HG03558 (cell line): ENCODE data around the gene DNAJB2.

Source experiments
- ATAC-seq: cut with Tn5 transposase; IDR thresholded peaks from one replicate; pipeline ENCODE4 v1.9.1; 2021; ENCODE audit warnings: moderate number of reproducible peaks; ENCODE audit not compliant: unreplicated experiment; ENCODE audit errors: extremely low read depth

DNAJB2 gene

DNA sequence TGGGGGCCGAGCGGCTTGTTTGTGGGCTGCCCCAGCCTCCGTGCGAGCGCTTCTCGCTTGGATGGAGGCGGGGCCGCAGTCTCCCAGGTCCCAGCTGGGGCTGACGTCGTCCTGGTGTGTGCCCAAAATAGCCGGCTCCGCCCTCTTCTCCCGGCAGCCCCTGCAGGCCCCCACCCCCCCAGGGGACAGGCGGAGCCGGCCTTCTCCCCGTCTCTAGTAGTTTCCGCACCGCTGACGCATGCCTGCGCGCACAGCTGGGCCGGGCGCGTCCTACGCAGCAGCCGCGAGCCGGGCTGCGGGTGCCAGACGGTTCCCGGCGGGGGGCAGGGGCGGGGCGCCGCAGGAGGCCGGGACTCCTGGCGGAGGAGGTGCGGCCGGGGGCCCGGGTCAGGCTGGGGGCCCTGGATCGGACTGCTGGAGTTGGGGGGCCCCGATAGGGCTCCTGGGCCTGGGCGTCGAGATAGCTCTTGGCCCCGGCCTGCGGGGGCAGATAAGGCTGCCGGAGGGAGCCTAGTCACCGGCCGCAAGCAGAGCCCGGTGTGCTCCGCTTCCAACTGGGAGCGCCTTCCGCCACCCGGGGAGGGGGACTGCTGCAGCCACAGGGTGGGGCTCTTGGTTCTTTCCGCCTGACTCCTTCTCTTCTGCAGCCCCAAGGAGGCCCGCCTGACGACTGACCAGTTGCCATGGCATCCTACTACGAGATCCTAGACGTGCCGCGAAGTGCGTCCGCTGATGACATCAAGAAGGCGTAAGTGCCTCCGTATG, at the start of gene DNAJB2:
Gene DNAJB2, plus strand, starts transcription at position 216 of the 765 bp plus-strand sequence. Its CDS starts 468 bp downstream, at position 684.
- ATAC-seq: peak; percentile 77

DNA sequence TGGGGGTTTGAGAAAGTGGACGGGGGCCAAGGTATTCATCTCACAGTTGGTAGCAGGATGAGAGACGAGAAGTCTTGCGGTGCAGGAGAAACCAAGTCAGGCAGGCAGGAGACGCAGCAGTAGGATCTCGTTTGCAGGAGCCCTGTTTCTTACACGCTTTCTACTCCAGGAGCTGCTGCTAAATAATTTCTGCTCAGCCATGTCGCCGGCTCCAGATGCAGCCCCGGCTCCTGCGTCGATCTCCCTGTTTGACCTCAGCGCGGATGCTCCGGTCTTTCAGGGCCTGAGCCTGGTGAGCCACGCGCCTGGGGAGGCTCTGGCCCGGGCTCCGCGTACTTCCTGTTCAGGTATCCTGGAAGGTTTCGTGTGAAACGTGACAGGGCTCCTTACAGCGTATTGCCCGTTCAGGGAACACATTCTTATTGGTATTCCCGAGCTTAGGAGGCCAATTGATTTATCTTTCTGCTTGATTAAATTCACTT, 49.1 kb upstream of the DNAJB2 start:
- no peak for ATAC-seq

- ATAC-seq: no peak
Measured at GRCh38 chr2:219234331-219234730, 44.8 kb upstream of the DNAJB2 start.

GRCh38 chr2:219243291-219243761, 35.8 kb upstream of the DNAJB2 start:
- no peak for ATAC-seq

DNA sequence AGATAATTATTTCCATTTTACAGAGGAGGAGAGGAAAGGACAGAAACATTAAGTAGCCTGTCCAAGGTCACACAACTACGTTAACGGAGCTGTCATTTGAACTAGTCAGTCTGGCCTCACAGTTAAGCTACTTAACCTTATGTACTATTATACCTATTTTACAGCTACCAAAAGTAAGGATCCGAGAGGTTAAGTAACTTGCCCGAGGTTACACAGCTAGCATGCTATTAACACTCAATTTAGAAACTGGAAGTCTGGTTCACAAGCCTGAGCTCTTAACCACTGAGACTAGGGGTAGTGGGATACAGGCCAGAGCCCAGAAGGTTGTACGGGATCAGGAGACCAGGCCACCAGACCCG, 34.4 kb upstream of the DNAJB2 start:
- no peak for ATAC-seq

DNA sequence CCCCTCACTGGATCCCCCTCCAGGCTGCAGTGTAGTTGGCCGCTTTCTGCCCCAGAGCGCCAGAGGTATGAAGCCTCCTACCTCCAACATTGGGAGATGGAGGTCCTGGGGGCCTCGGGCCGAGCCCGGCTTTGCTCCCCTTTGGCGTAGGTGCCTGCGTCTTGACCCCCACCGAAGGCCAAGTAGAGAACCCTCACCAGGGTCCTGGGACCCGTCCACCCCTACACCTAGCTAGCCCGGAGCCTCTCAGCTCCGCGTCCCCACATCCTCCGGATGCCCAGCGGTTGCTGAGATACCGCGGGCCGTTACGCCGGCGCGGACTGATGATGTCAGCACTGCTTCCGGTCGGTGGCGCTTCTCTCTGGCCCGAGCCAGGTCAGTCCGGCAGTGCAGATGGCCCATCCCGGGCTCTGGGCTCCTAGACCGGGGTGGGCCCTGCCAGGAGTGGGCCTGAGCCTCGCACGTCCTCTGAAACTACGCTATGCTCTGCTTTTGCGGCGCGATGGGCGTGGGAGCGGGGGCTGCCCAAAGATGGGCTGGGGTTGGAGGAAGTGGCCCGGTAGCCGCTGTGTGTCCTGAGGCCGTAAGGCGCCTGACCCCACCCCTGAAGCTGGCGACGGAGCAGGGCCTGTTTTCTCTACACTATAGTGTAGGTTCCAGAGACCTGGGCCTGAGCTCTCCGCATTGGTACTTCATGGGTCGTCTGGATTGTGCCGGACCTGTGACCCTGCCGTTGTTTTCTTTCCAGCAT, 33.8 kb upstream of the DNAJB2 start, which contains the start of the genes GLB1L and STK16:
Gene GLB1L, minus strand, starts transcription at position 297 of the 751 bp plus-strand sequence. CDS start 1,871 bp downstream, outside the sequence.
Gene STK16, plus strand, starts transcription at position 332 of the 751 bp plus-strand sequence. CDS start 521 bp downstream, outside the sequence.
- ATAC-seq: peak; percentile 41

GRCh38 chr2:219245899-219246230, 33.3 kb upstream of the DNAJB2 start:
- no peak for ATAC-seq

DNA sequence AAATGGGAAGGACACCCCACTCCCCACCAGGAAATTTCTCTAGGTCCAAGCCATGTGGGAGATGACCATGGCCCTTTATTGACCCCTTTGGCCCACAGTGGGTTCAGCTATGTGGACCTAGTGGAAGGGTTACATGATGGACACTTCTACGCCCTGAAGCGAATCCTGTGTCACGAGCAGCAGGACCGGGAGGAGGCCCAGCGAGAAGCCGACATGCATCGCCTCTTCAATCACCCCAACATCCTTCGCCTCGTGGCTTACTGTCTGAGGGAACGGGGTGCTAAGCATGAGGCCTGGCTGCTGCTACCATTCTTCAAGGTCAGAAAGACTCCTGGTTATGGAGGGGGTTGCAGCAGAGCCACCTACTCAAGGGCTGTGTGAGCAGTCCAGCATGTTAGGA, 32.6 kb upstream of the DNAJB2 start:
- ATAC-seq: no peak

DNA sequence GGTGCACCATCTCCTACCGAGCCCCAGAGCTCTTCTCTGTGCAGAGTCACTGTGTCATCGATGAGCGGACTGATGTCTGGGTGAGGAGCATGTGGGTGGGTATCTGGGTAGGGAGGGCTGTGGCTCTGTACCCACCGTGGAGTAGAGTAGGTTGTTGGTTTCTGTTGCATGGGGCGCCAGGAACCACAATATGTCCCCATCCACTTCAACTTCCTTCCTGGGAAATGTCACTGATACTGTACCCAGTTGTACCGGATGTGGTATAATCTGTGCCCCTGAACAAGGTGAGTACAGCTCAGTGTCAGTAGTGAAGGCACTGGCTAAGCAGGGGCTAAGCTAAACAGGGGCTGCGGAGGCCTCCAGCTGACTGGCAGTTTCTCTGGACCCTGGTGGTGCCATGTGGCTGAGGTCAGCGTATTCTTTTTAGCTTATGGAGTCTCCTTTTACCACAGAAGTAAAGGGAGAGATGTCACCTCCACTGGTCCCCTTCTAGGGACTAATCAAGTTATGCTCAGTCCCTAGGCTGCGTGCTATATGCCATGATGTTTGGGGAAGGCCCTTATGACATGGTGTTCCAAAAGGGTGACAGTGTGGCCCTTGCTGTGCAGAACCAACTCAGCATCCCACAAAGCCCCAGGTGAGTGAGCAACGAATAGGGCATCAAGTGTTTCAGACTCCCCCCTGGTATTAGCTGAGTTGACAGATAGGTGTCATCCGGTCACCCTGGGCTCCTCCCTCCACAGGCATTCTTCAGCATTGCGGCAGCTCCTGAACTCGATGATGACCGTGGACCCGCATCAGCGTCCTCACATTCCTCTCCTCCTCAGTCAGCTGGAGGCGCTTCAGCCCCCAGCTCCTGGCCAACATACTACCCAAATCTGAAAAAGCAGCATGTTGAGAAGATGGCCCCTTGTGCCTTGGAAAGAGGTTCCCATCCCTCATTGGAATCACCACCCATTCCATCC, 31.2 kb upstream of the DNAJB2 start:
- ATAC-seq: no peak

DNA sequence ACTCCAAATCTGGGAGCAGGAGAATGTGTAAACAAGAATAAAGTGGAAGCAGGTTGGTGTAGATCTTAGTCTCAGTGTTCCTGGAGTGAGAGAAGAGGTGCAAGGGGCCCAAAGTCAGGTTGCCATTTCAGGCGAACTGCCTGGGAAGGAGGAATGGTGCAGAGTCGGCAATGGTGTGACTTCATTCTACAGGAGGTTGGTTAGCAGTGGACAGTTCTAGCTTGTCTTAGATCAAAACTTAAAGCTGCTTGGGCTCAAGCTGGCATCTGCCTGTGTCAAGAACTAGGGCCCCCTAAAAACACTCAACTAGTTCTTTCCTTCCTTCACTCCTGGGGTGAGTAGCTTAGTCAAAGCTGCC, 30.3 kb upstream of the DNAJB2 start:
- no peak for ATAC-seq

GRCh38 chr2:219249203-219249980, 29.8 kb upstream of the DNAJB2 start:
- ATAC-seq: peak; percentile 30

- no peak for ATAC-seq
Measured at GRCh38 chr2:219250049-219250781, 29.0 kb upstream of the DNAJB2 start.

DNA sequence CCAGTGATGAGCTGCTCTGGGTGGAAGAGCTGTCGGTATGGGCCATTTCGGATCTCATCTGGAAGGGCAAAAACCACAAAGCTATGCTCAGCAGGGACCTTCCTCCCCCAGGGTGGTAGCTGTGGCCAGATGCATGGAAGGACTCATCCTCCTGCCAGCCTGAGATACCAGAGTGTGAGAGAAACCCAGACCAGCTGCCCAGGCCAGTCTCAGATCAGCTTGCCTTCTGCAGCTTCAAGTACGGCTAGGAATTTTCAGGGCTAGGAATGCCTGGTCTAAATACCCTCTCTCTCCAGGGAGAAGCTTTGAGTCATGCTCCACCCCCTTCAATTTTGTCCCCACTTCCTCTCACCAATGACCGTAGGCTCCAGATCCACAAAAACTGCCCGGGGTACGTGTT, 27.5 kb upstream of the DNAJB2 start:
- no peak for ATAC-seq

- no peak for ATAC-seq
Measured at GRCh38 chr2:219252084-219252483, 27.1 kb upstream of the DNAJB2 start.

DNA sequence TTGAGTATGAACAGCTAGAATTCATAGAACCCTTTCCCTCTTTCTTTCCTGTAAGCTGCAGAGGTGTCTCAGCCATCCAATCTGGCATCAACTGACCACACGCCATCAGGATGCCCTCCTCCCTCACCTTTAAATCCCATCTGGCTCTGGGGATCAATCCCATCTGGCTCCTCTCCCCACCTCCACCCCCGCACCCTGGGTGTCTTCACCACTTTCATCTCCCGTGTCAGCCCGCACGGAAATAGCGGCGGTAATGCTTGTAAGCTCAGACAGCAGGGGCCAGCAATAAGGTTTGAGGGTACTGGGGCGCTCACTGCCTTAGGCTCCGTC, 26.6 kb upstream of the DNAJB2 start:
- no peak for ATAC-seq

DNA sequence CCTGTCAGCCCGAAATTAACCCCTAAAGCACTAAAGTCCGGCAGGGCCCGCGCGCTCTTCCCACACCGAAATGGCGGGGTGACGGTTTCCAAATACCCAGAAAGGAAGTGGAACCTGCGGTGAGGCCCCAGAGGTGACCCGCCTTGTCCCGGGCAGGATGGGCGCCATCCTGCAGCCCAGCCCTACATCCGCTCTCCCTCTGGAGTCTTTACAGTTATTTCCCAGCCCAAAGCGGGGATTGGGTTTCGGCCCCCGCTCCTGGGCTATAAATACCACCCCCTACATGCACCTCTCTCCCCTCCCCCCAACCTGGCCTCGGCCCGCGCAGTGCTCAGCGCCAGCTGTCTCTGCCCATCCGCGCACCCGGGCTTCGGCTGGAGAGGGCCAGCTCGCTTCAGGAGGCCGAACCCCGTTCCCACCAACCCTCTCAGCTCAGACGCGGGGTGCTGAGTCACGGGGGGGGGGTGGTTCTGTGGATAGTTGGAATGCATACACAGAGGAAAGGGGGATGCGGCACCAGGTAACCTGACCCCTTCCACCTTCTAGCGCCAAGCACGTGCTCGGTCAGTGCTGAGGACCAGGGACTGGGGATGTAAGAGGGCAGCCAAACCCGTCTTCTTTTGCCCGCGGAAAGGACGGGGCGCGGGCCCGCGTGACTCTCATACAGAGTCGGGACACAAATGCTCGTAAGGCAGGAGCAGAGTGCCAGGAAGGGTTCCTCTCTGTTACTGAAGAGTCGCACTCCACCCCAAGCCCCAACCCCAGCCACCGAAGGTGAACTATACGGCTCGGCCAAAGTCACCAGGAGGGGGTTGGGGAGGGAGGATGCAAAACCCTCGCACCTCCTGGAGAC, 26.0 kb upstream of the DNAJB2 start, which contains the start of gene TUBA4B:
Gene TUBA4B, plus strand, starts transcription at position 344 of the 853 bp plus-strand sequence. Its CDS starts 165 bp downstream, at position 509.
- no peak for ATAC-seq

DNA sequence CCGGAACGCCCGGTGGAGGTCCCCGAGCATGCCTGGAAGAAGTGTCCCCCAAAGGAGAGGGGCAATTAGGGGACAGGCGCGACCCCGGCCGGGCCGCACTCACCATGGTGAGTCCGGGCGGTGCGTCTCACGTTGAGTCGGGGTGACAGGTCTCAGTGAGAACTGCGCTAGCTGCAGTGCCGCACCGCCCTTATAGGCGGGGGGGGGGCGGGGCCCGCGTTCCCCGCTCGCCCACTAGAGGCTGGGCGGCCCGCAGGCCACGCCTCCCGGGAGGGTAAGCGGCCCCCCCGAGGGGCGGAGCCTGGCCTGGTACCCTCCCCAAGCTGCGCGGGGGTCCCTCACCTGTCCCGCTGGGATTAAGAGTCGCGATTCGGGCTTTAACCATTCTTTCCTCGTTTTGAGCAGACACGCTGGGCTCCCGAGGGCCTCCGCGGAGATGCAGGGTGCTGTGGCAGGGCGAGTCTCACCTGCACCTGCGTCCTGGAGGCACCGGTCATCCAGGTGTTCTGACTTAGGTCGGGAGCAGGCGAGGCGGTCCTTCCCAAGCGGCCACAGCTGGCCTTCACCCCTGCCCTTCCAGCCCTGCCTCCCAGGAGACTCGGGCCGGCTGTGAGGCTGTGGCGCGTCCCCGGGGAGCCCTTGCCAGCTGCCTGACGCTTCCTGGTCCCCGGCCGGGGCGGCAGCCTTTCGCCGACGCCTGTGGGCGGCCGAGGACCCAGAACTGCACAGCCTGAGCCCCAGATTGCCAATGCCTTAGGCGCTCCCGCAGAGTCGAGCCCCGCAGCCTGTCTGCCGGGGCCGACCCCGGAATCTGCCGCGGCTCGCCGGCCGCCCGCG, 25.2 kb upstream of the DNAJB2 start, which contains the start of gene TUBA4A:
Gene TUBA4A, minus strand, starts transcription at position 166 of the 837 bp plus-strand sequence. Its CDS starts 60 bp downstream, at position 106.
- no peak for ATAC-seq
